ENCODE measurements around the gene REX1BD.

DNA sequence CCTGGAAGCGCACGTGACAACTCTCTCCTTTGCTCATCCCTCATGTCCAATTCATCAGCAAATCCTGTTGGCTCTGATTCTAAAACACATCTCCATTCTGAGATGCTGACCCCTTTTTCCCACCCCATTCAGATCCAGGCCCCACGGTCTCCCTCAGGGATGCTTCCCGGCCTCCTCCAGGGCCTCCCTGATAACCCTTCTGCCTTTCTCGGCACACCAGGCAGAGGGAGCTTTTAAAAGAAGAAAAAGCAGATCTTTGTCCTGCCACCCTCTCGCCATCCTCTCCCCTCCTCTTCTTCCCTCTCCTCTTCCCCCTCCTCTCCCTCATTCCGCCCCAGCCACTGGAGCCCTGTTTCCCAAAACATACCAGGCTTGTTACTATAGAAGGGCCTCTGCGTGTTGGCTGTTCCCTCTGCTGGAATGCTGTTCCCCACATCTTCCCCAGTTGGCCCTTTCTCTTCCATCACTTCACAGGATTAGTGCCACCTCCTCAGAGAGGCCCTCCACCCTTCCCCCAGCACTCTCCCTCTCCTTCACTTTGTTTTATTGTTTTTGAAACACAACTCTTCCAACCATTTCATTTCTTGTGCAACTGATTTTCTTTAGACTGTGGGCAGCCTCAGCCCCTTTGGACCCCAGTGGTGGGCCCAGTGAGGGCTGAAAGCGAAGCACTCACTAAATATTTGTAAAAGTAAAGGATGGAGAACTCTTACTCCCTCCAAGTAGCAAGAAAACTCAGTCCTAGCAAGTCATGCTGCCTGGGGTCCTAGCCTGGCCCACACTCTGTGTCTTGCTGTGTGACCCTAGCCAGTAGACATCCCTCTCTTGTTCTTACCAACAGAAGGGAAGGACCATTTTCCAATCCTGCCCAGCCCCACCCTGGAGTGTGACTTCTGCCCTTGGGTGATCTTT, 20.5 kb downstream of the REX1BD start:
- TF ChIP-seq EGR1 (IDR thresholded peaks at IDR 0.05; ENCODE audit: low read depth in 2 of 2), result no peak
- TF ChIP-seq, protein P1, sequence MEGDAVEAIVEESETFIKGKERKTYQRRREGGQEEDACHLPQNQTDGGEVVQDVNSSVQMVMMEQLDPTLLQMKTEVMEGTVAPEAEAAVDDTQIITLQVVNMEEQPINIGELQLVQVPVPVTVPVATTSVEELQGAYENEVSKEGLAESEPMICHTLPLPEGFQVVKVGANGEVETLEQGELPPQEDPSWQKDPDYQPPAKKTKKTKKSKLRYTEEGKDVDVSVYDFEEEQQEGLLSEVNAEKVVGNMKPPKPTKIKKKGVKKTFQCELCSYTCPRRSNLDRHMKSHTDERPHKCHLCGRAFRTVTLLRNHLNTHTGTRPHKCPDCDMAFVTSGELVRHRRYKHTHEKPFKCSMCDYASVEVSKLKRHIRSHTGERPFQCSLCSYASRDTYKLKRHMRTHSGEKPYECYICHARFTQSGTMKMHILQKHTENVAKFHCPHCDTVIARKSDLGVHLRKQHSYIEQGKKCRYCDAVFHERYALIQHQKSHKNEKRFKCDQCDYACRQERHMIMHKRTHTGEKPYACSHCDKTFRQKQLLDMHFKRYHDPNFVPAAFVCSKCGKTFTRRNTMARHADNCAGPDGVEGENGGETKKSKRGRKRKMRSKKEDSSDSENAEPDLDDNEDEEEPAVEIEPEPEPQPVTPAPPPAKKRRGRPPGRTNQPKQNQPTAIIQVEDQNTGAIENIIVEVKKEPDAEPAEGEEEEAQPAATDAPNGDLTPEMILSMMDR (IDR thresholded peaks at IDR 0.05; ENCODE audit: low read depth, low read length, missing input control), result no peak
- TF ChIP-seq YY1 (IDR thresholded peaks at IDR 0.05), result no peak
- TF ChIP-seq JUND (IDR thresholded peaks at IDR 0.05), result no peak
- TF ChIP-seq, protein P2, sequence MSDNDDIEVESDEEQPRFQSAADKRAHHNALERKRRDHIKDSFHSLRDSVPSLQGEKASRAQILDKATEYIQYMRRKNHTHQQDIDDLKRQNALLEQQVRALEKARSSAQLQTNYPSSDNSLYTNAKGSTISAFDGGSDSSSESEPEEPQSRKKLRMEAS (IDR thresholded peaks at IDR 0.05), result no peak
- TF ChIP-seq, protein P3, sequence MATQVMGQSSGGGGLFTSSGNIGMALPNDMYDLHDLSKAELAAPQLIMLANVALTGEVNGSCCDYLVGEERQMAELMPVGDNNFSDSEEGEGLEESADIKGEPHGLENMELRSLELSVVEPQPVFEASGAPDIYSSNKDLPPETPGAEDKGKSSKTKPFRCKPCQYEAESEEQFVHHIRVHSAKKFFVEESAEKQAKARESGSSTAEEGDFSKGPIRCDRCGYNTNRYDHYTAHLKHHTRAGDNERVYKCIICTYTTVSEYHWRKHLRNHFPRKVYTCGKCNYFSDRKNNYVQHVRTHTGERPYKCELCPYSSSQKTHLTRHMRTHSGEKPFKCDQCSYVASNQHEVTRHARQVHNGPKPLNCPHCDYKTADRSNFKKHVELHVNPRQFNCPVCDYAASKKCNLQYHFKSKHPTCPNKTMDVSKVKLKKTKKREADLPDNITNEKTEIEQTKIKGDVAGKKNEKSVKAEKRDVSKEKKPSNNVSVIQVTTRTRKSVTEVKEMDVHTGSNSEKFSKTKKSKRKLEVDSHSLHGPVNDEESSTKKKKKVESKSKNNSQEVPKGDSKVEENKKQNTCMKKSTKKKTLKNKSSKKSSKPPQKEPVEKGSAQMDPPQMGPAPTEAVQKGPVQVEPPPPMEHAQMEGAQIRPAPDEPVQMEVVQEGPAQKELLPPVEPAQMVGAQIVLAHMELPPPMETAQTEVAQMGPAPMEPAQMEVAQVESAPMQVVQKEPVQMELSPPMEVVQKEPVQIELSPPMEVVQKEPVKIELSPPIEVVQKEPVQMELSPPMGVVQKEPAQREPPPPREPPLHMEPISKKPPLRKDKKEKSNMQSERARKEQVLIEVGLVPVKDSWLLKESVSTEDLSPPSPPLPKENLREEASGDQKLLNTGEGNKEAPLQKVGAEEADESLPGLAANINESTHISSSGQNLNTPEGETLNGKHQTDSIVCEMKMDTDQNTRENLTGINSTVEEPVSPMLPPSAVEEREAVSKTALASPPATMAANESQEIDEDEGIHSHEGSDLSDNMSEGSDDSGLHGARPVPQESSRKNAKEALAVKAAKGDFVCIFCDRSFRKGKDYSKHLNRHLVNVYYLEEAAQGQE (IDR thresholded peaks at IDR 0.05), result no peak
- no peak for TF ChIP-seq GABPA (IDR thresholded peaks at IDR 0.05 in 1 of 2, conservative IDR thresholded peaks at IDR 0.05 in 1 of 2)
- no peak for TF ChIP-seq TAF1 (conservative IDR thresholded peaks at IDR 0.05)

All from liver (tissue), 3 donors.